HG02981 (cell line): ENCODE measurements around the gene STOML1.
"Not testable (repeated sequence)": the region's sequence is repeated elsewhere in the genome, so short reads cannot be mapped to it uniquely, and the experiment has no call there.

Experiments
- ATAC-seq: cut with Tn5 transposase; IDR thresholded peaks from one replicate; pipeline ENCODE4 v1.9.1; 2021; ENCODE audit warnings: mild to moderate bottlenecking, moderate library complexity; ENCODE audit not compliant: unreplicated experiment

Gene STOML1

GRCh38 chr15:73948982-73949381 is 43.1 kb downstream of the STOML1 start:
- no peak for ATAC-seq

- ATAC-seq: no peak
Measured at GRCh38 chr15:73948396-73948795, 43.7 kb downstream of the STOML1 start.

GRCh38 chr15:73947651-73948050 is 44.4 kb downstream of the STOML1 start:
- ATAC-seq: no peak

GRCh38 chr15:73946795-73947370 is 45.2 kb downstream of the STOML1 start:
- ATAC-seq: no peak

GRCh38 chr15:73946046-73946721 is 45.9 kb downstream of the STOML1 start:
- ATAC-seq: no peak

GRCh38 chr15:73945130-73945508 is 47.0 kb downstream of the STOML1 start:
- no peak for ATAC-seq

- ATAC-seq: no peak
Measured at GRCh38 chr15:73944161-73945129, 47.6 kb downstream of the STOML1 start.

GRCh38 chr15:73942751-73943270 is 49.3 kb downstream of the STOML1 start:
- no peak for ATAC-seq

GRCh38 chr15:73941871-73942635 is 50.0 kb downstream of the STOML1 start:
- no peak for ATAC-seq

GRCh38 chr15:73941449-73941848 is 50.6 kb downstream of the STOML1 start:
- no peak for ATAC-seq

GRCh38 chr15:73941044-73941443 is 51.1 kb downstream of the STOML1 start:
- no peak for ATAC-seq

GRCh38 chr15:73940061-73940981 is 51.8 kb downstream of the STOML1 start:
- ATAC-seq: no peak

- ATAC-seq: no peak
Measured at GRCh38 chr15:73939138-73939537, 53.0 kb downstream of the STOML1 start.

- ATAC-seq: not testable (repeated sequence)
Measured at GRCh38 chr15:73938516-73938915, 53.6 kb downstream of the STOML1 start.

- ATAC-seq: no peak
Measured at GRCh38 chr15:73937726-73938125, 54.4 kb downstream of the STOML1 start.

GRCh38 chr15:73937296-73937695 is 54.8 kb downstream of the STOML1 start:
- ATAC-seq: no peak

GRCh38 chr15:73936588-73937290 is 55.4 kb downstream of the STOML1 start:
- no peak for ATAC-seq

- no peak for ATAC-seq
Measured at GRCh38 chr15:73936181-73936580, 55.9 kb downstream of the STOML1 start.

GRCh38 chr15:73935547-73935946 is 56.5 kb downstream of the STOML1 start:
- ATAC-seq: no peak
